Measurements from ENCODE around the gene SMG6.

SMG6 gene

DNA sequence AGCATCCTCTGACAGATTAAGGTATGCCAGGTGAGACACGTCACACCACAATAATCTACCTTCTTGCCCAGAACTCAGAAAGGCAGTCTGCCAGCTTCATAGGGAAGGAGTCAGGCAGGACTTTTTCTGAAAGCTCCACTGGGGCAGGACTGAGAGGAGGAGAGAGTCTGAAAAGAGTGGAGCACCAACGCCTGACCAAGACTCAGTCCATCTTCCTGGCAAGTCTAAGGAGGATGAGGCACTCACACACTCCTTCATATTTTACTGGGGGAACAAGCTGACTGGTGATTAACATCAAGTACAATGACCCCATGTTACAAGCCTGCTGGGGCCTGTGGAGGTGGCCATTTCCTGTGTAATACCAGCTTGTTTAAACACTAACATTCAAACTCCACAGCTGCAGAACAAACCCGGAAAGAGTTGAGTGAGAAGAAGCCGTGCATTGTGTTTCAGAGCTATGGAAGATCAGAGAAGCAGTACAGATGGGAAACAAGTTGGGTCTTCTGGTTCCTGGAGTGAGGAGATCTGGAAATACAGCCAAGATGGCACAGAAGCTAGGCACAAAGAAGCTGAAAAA, 126.3 kb downstream of the SMG6 start:
- no peak overlapping the region for H3K4me3 ChIP-seq (ENCODE audit: low read depth, low read length)
- TF ChIP-seq POLR2A (IDR thresholded peaks at IDR 0.05; ENCODE audit: extremely low read depth, insufficient read length) (no peak), MYC (IDR thresholded peaks at IDR 0.05; ENCODE audit: low read depth, low read length) (no peak)
- TF ChIP-seq, protein P1, sequence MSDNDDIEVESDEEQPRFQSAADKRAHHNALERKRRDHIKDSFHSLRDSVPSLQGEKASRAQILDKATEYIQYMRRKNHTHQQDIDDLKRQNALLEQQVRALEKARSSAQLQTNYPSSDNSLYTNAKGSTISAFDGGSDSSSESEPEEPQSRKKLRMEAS (IDR thresholded peaks at IDR 0.05; ENCODE audit: low read depth, low read length): no peak
- TF ChIP-seq, protein P2, sequence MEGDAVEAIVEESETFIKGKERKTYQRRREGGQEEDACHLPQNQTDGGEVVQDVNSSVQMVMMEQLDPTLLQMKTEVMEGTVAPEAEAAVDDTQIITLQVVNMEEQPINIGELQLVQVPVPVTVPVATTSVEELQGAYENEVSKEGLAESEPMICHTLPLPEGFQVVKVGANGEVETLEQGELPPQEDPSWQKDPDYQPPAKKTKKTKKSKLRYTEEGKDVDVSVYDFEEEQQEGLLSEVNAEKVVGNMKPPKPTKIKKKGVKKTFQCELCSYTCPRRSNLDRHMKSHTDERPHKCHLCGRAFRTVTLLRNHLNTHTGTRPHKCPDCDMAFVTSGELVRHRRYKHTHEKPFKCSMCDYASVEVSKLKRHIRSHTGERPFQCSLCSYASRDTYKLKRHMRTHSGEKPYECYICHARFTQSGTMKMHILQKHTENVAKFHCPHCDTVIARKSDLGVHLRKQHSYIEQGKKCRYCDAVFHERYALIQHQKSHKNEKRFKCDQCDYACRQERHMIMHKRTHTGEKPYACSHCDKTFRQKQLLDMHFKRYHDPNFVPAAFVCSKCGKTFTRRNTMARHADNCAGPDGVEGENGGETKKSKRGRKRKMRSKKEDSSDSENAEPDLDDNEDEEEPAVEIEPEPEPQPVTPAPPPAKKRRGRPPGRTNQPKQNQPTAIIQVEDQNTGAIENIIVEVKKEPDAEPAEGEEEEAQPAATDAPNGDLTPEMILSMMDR (IDR thresholded peaks at IDR 0.05; ENCODE audit: low read depth, low read length): no peak
- DNase-seq (ENCODE audit: low read depth): no peak

DNA sequence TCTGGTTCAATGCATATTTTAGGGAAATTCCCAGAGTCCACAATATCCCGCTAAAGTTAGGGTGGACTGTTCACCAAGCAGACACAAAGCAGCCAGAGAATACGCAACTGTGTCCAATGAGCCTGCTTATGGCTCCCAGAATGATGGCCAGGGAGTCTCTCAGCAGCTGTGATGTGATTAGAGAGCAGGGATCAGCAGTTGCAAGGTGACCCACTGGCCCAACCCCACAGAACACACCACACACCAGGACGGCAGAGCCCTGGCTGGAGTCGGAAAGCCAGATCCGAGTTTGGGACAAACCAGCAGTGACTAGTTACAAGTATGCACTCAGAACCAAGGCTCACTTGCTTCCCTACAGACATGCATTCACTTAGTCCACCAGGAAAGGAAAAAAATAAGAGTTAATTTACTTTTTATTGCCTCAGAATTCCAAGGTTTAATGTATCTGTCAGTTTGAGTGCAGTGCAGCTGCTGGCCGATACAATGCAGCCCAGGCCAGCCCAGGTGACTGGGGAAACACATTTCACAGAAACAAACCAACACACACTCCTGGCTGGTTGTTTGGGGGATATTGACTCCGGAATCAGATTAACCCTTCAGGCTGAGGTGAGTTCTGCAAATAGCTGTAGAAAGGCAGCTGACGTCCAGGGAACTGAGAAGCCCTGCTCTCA, 127.0 kb downstream of the SMG6 start:
- TF ChIP-seq MYC (IDR thresholded peaks at IDR 0.05; ENCODE audit: low read depth, low read length) (no peak), POLR2A (IDR thresholded peaks at IDR 0.05; ENCODE audit: extremely low read depth, insufficient read length) (no peak)
- TF ChIP-seq, protein P1 (IDR thresholded peaks at IDR 0.05; ENCODE audit: low read depth, low read length): no peak
- TF ChIP-seq, protein P2 (IDR thresholded peaks at IDR 0.05; ENCODE audit: low read depth, low read length): no peak
- no peak overlapping the region for H3K4me3 ChIP-seq (ENCODE audit: low read depth, low read length)
- no peak for DNase-seq (ENCODE audit: low read depth)

- no peak overlapping the region for H3K4me3 ChIP-seq (ENCODE audit: low read depth, low read length)
- TF ChIP-seq, protein P2 (IDR thresholded peaks at IDR 0.05; ENCODE audit: low read depth, low read length): no peak
- TF ChIP-seq POLR2A (IDR thresholded peaks at IDR 0.05; ENCODE audit: extremely low read depth, insufficient read length) (no peak), MYC (IDR thresholded peaks at IDR 0.05; ENCODE audit: low read depth, low read length) (no peak)
- TF ChIP-seq, protein P1 (IDR thresholded peaks at IDR 0.05; ENCODE audit: low read depth, low read length): no peak
- no peak for DNase-seq (ENCODE audit: low read depth)
These were observed 128.3 kb downstream of the SMG6 start for GRCh38 chr17:2175294-2175628.

GRCh38 chr17:2174468-2175293, 128.9 kb downstream of the SMG6 start:
- no peak for DNase-seq (ENCODE audit: low read depth)
- TF ChIP-seq, protein P1 (IDR thresholded peaks at IDR 0.05; ENCODE audit: low read depth, low read length): no peak
- no peak overlapping the region for H3K4me3 ChIP-seq (ENCODE audit: low read depth, low read length)

GRCh38 chr17:2174014-2174413, 129.6 kb downstream of the SMG6 start:
- no peak overlapping the region for H3K4me3 ChIP-seq (ENCODE audit: low read depth, low read length)
- TF ChIP-seq, protein P1 (IDR thresholded peaks at IDR 0.05; ENCODE audit: low read depth, low read length): no peak
- TF ChIP-seq MYC (IDR thresholded peaks at IDR 0.05; ENCODE audit: low read depth, low read length) (no peak), POLR2A (IDR thresholded peaks at IDR 0.05; ENCODE audit: extremely low read depth, insufficient read length) (no peak)
- TF ChIP-seq, protein P2 (IDR thresholded peaks at IDR 0.05; ENCODE audit: low read depth, low read length): no peak
- DNase-seq (ENCODE audit: low read depth): no peak

- H3K4me3 ChIP-seq (ENCODE audit: low read depth, low read length): no peak overlapping the region
- no peak for DNase-seq (ENCODE audit: low read depth)
- TF ChIP-seq, protein P1 (IDR thresholded peaks at IDR 0.05; ENCODE audit: low read depth, low read length): no peak
- no peak for TF ChIP-seq POLR2A (IDR thresholded peaks at IDR 0.05; ENCODE audit: extremely low read depth, insufficient read length)
- no peak for TF ChIP-seq MYC (IDR thresholded peaks at IDR 0.05; ENCODE audit: low read depth, low read length)
- TF ChIP-seq, protein P2 (IDR thresholded peaks at IDR 0.05; ENCODE audit: low read depth, low read length): no peak
These were observed 130.6 kb downstream of the SMG6 start for GRCh38 chr17:2172999-2173398.
